ENCODE data around the gene RPSA.
A peak's percentile ranks its signal among the peaks of the same experiment; 100 is the strongest.
"Not testable (repeated sequence)": the region's sequence is repeated elsewhere in the genome, so short reads cannot be mapped to it uniquely, and the experiment has no call there.

The RPSA gene

DNA sequence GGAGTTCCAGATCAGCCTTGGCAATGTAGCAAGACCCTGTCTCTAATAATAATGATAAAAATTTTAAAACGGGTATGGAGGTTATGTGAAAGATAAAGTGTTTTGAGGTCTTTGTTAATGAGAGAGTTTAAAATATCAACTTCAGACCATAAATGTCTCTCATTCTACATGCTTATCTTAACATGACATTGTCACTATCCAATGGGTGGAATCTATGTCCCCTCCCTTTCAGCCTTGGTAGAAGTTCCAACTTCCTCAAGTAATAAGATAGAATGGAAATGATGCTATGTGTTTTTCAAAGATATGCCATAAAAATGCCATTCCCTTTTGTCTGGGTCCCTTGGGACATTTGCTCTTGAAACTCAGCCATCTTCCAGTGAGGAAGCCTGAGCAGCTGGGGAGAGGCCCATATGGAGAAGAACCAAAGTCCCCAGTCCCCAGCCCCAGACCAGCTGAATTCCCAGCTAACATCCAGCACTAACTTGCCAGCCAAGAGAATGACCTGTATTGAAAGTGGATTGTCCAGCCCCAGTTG is 17.0 kb downstream of the RPSA start:
- no peak for DNase-seq

DNA sequence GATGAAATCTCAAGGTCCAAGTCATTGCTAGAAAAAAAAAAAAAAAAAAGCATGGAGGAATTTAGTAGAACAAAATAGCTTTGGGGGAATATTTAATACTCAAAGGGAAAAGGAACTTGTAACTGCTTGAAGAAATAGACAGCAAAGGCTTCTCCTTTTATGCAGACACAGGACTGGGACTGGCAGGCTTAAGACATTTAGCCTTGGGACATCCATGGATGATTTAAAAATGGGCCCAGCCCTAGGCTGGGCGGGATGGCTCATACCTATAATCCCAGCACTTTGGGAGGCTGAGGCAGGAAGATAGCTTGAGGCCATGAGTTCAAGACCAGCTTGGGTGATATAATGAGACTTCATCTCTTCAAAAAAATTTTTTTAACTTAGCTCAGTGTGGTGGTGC is 19.8 kb downstream of the RPSA start:
- DNase-seq: no peak

GRCh38 chr3:39427506-39427905 is 21.0 kb downstream of the RPSA start:
- DNase-seq: no peak

- no peak for DNase-seq
Measured at GRCh38 chr3:39428745-39429201, 22.3 kb downstream of the RPSA start.

GRCh38 chr3:39429466-39429865 is 22.9 kb downstream of the RPSA start:
- no peak for DNase-seq

GRCh38 chr3:39432342-39432741 is 25.8 kb downstream of the RPSA start:
- DNase-seq: no peak

GRCh38 chr3:39433642-39434041 is 27.1 kb downstream of the RPSA start:
- no peak for DNase-seq

DNA sequence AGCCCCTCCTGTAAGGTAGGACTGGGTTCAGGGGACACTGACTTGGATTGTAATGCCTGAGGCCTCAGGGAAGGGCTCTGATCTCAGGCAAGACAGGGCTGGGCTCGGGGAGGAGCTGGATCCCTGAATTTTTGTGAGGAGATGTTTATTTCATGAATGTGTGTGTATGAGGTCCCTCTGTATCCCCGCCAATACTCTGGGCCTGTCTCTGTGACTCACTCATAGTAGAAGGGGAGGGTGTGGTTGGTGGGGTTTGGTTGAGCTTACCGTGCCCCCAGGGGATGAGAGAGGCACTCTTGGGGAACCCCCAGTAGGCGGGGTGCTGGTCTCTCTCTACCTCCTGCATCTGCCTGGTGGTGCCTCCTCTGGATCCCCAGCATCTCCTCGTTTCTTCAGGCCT is 28.1 kb downstream of the RPSA start:
- DNase-seq: no peak

- no peak for DNase-seq
Measured at GRCh38 chr3:39435006-39435748, 28.7 kb downstream of the RPSA start.

GRCh38 chr3:39438880-39439279 is 32.4 kb downstream of the RPSA start:
- DNase-seq: no peak

GRCh38 chr3:39440316-39440715 is 33.8 kb downstream of the RPSA start:
- no peak for DNase-seq

DNA sequence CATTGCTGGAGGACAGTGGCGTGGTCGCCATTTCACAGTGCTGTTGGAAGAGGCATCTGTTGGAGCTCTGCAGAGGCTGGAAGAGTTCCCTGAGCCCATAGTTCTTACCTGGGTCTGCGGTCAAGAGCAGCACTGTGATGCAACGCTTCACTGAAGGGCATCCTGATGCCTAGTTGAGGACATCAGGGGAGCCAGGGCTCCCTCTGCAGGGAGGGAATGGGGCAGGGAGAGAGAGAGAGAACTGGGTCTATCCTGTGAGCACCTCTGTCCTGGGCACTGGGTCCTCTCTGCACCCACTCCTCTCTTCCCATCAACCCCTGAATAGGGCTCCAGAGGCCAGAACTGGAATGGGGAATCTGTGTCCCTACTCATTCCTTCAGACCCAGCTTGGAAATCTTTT is 37.0 kb downstream of the RPSA start:
- no peak for DNase-seq

DNA sequence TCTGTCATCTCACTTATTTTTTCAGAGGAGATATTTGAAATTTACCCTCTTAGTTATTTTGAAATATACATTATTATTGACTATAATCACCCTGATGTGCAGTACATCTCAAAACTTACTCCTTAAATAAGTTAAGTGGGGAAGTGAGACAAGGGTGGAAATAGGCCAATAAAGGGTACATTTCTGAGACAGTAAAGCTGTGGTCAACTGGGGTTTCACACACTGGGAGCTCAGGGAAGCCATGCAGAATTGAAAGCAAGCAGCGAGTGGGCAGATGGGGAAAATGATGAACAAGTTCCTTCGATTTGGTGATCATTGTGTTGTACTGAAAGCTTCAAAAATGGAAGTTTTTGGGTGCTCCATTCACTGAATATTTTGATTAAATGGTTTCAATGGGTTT is 39.4 kb downstream of the RPSA start:
- DNase-seq: no peak

- no peak for DNase-seq
Measured at GRCh38 chr3:39446444-39446843, 39.9 kb downstream of the RPSA start.

- DNase-seq: peak; percentile 80
Measured at GRCh38 chr3:39447637-39448483, 41.3 kb downstream of the RPSA start.

GRCh38 chr3:39448506-39449233 is 42.1 kb downstream of the RPSA start:
- DNase-seq: no peak

- no peak for DNase-seq
Measured at GRCh38 chr3:39449796-39450195, 43.3 kb downstream of the RPSA start.

DNA sequence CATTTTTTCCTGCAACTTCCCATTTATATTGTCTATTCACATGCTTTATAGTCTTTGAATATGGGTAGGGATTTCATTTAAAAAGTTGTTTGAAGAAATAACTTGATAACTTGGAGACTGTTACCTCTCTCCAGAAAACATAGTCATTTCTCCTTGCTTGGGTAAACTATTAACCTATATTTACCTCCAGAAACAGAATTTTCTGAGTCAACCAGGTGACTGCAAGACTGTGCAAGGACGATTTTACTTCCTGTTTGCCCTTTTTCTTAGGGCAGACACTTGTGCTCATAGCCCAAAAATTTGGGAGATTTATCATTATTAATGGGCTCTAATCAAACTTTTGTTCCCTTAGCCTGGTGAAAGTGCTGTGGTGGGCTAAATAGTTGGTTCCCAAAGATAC is 46.6 kb downstream of the RPSA start:
- DNase-seq: no peak

- not testable (repeated sequence) for DNase-seq
Measured at GRCh38 chr3:39453872-39454271, 47.4 kb downstream of the RPSA start.

GRCh38 chr3:39454591-39455217 is 48.2 kb downstream of the RPSA start:
- no peak for DNase-seq

DNA sequence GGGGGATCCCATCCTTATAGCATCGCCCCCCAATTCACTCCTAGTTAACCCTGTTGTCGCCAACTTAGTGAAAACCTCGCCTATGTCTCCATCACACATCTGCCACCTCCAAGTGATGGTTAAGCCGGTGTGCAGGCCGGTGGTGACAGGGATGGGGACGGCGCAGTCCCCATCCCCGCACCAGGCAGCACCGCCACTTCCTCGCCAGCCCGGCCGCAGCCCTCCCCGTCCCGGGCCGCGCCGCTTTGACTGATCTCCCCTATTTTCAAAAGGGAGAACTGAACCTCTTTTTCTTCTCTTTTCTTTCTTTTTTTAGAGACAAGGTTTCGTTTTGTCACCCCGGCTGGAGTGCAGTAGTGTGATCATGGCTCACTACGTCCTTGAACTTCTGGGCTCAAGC is 49.6 kb downstream of the RPSA start:
- DNase-seq: no peak

GRCh38 chr3:39457361-39457760 is 50.8 kb downstream of the RPSA start:
- DNase-seq: no peak

GRCh38 chr3:39458579-39458978 is 52.1 kb downstream of the RPSA start:
- not testable (repeated sequence) for DNase-seq

Data from 8988T (cell line).